Epithelial cell of proximal tubule (primary cell): Measurements from ENCODE around the gene ANKRD34A. TPM values are rescaled to one million over a fixed set of nuclear protein-coding genes. Genes with fewer than 3 reads are reported as not detected.

Source experiments
- DNase-seq: peaks from one replicate; pipeline ENCODE4 v3.0.0-alpha.2; 2011; ENCODE audit warnings: low read depth
- H3K4me3 ChIP-seq: 2 replicates; pipeline ENCODE4 v1.5.1; 2011; ENCODE audit warnings: low read depth, mild to moderate bottlenecking, low read length
- total RNA-seq: library from RNA; depleted of rRNA; stranded (reverse); fragments of >200 nt; gene quantifications from 2 replicates; pipeline ENCODE4 v1.2.3, GENCODE V29; 2015
- TF ChIP-seq, protein P1 (sequence below): conservative IDR thresholded peaks from 2 replicates; pipeline ENCODE4 v1.5.1; 2012; ENCODE audit warnings: low read depth, mild to moderate bottlenecking, low read length

ANKRD34A gene
- total RNA-seq, 1 donor from 2014 or later, result 0.06 TPM

- TF ChIP-seq, protein P1, sequence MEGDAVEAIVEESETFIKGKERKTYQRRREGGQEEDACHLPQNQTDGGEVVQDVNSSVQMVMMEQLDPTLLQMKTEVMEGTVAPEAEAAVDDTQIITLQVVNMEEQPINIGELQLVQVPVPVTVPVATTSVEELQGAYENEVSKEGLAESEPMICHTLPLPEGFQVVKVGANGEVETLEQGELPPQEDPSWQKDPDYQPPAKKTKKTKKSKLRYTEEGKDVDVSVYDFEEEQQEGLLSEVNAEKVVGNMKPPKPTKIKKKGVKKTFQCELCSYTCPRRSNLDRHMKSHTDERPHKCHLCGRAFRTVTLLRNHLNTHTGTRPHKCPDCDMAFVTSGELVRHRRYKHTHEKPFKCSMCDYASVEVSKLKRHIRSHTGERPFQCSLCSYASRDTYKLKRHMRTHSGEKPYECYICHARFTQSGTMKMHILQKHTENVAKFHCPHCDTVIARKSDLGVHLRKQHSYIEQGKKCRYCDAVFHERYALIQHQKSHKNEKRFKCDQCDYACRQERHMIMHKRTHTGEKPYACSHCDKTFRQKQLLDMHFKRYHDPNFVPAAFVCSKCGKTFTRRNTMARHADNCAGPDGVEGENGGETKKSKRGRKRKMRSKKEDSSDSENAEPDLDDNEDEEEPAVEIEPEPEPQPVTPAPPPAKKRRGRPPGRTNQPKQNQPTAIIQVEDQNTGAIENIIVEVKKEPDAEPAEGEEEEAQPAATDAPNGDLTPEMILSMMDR, result no peak
Observed at GRCh38 chr1:145988773-145989172, 24.4 kb upstream of the ANKRD34A start.

GRCh38 chr1:145987926-145988325 lies 23.6 kb upstream of the ANKRD34A start:
- TF ChIP-seq, protein P1, result no peak
- no peak overlapping the region for H3K4me3 ChIP-seq
- DNase-seq, result no peak

More at GRCh38 chr1:145988773-145989172, 24.4 kb upstream of the ANKRD34A start:
- no peak for DNase-seq
- no peak overlapping the region for H3K4me3 ChIP-seq

DNA sequence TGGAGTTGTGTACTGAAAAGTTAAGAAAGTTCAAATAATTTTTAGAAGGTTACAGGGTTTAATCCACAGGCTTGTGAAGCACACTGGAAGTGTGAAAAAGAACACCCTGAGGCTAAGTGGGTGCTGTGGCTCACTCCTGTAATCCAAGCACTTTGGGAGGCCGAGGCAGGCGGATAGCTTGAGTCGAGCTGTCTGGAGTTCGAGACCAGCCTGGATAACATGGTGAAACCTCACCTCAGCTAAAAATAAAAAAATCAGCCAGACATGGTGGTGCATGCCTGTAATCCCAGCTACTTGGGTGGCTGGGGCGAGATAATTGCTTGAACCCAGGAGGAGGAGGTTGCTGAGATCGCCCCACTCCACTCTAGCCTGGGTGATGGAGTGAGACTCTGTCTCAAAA lies 22.2 kb upstream of the ANKRD34A start:
- H3K4me3 ChIP-seq, result no peak overlapping the region
- DNase-seq, result no peak
- TF ChIP-seq, protein P1, result no peak

- no peak overlapping the region for H3K4me3 ChIP-seq
- peak; percentile 88 for DNase-seq
- TF ChIP-seq, protein P1, result no peak
Observed at GRCh38 chr1:145985502-145986439, 21.4 kb upstream of the ANKRD34A start.

DNA sequence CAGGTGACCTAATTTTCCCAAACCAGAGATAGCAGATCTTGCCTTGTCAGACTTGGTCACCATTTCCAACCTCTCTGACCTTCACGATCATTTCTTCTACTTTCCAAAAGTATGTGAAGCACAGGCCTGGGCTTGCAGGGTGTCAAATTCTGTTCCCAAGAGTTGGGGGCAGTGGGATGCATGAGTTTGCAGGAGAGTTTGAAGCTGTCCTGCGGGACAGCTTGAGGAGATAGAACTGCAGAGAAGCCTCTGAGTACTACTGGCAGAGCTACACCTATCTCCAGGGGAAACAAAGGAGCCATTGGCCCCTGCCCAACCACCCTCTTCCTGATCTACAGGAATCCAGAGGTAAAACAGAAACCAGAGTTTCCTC lies 20.7 kb upstream of the ANKRD34A start:
- no peak for DNase-seq
- TF ChIP-seq, protein P1, result no peak
- H3K4me3 ChIP-seq, result no peak overlapping the region

- DNase-seq, result no peak
- TF ChIP-seq, protein P1, result no peak
- H3K4me3 ChIP-seq, result no peak overlapping the region
Observed at GRCh38 chr1:145983960-145984830, 19.8 kb upstream of the ANKRD34A start.
